GM18505 (cell line): ENCODE measurements around the gene DOP1A.

Experiments used
- ATAC-seq: cut with Tn5 transposase; IDR thresholded peaks from one replicate; pipeline ENCODE4 v1.9.1; 2021; ENCODE audit not compliant: unreplicated experiment
- POLR2A ChIP-seq: IDR thresholded peaks from 4 replicates; pipeline ENCODE4 v1.6.1; 2011; ENCODE audit warnings: borderline replicate concordance; ENCODE audit not compliant: insufficient read depth, insufficient read length; ENCODE audit errors: extremely low read depth

Gene DOP1A

DNA sequence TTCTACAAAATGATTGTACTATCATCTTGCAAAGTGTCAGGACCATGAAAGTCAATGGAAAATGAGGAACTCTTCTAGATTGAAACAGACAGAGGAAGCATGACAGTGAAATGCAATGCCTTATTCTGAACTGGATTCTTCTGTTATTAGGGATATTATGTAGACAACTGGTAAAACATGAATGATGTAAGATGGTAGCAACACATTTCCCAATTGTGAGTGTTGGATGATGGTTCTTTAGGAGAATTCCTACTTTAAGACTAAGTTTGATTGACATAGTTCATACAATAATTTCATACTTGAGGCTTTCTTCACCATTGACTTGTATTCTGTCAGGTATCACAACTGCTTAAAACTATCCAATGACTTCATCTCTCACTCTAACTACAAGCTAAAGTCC lies 6.3 kb upstream of the DOP1A start:
- no peak for TF ChIP-seq POLR2A
- ATAC-seq = no peak

DNA sequence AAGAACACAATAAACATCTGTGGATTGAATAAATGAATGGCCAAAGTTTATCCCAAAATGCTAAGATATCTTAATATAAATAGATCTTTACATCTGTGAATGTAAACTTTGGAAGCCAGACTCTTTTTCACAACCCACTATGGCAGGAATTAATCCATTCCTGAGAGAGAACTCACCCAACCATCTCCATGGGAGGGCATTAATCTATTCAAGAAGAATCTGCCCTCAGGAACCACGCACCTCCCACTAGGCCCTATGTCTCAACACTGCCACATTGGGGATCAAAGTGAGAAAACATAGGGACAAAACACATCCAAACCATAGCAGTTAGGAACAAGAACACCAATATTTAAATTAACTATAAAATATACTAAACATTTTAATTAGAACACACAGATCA lies 5.2 kb upstream of the DOP1A start:
- TF ChIP-seq POLR2A = no peak
- no peak for ATAC-seq

DNA sequence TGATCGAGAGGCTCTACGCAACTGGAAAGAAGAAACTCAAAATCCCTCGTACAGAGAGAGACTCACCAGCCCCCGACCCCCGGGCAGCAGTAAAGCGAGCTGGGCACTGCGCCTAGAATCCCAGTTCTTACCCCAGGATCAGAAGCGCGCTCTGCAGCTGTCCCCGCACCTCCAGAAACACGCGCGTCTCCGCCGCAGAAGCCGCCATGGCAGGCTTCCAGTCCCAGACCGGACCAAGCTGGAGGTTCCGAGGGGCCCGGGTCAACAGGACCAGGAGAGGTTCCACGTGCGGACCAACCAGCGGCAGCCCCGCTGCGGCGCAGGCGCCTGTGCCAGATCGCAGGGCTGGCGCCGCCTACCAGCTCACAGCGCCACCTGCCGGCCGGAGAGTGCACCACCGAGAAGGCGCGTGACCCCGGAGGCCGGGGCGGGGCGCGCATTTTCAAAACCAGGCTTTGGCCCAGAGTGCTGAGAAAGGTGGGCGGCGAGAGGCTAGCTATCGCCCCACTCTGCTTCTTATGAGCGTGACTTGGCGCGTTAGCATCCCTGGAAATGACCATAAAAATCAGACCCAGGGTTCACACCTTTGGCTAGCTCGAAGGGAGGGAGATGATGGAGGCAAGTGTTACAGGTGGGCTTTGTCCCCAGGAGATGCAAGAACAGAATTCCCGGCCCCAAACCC lies 1.8 kb upstream of the DOP1A start, which contains the start of gene UBE3D:
Gene UBE3D, minus strand, starts transcription at position 331 of the 682 bp plus-strand sequence. Its CDS starts 123 bp downstream, at position 208.
- ATAC-seq = peak; percentile 61

DNA sequence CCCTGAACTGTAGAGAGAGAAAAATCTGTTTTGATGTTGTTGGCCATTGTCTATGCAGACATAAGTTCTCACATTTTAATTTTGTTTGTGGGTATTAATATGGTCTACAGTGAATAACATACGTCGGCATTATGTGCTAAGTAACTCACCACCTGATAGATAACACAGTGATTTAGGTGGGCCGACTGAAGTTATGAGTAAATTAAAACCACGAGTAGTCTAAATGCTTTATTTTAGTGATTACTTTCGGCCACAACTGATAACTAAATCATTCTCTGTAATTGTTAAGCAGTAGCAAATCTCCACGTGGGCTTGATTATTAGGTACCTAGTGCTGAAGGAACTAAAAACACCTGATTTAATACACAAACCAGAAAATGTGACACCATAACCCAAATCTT lies 1.1 kb downstream of the DOP1A start:
- ATAC-seq = no peak

More for the DNA sequence above, 1.8 kb upstream of the DOP1A start, which contains the start of gene UBE3D:
- TF ChIP-seq POLR2A = peak; percentile 81

DNA sequence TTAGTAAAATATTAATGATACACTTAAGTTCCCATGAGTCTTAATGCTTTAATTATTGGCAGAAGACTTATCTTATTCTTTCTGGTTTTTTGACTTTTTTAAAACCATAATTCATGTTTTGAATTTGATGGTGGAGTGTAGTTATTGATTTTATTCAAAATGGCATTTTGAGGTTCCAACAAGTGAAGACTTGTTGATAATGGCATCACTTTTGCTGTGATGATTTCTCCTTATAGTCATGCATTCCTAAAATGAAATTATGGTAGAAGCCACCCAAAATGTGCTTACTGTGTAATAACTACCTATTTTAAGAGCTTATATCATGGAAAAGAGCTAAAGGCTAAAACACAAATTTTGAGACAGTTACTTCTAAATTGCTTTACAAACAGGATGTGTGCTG lies 2.2 kb downstream of the DOP1A start:
- no peak for ATAC-seq
- TF ChIP-seq POLR2A = no peak

More for the DNA sequence above, 1.1 kb downstream of the DOP1A start:
- no peak for TF ChIP-seq POLR2A

DNA sequence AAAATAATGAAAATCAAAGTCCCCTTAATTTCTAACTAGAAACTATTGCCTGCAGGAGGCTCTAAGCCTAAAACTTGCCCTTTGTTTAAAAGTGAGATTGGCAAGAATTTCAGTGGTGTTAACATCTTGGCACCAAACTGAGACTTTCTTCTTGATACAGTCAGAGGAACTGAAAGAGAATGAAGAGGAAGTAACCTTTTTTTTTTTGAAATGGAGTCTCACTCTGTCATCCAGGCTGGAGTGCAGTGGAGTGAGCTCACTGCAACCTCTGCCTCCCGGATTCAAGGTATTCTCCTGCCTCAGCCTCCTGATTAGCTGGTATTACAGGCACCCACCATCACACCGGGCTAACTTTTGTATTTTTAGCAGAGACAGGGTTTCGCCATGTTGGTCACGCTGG lies 3.6 kb downstream of the DOP1A start:
- peak; percentile 44 for ATAC-seq
- no peak for TF ChIP-seq POLR2A

DNA sequence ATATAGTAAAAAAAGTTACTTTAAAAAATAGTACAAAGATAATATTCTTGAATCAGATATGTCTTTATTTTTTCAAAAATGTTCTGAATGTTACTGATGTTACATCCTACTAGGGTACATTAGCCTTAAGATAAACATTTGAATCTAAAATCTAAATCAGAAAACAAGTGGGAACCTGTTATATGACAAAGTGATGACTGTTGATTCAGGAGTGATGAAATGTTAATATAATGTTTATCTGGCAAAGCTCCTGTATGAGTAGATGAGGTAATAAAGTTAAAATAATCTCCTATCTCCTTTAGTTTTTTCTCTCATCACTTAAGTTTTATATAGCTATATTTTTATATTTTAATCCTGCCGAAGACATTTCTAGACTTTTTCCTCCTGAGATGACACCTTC lies 4.2 kb downstream of the DOP1A start:
- no peak for ATAC-seq
- no peak for TF ChIP-seq POLR2A

DNA sequence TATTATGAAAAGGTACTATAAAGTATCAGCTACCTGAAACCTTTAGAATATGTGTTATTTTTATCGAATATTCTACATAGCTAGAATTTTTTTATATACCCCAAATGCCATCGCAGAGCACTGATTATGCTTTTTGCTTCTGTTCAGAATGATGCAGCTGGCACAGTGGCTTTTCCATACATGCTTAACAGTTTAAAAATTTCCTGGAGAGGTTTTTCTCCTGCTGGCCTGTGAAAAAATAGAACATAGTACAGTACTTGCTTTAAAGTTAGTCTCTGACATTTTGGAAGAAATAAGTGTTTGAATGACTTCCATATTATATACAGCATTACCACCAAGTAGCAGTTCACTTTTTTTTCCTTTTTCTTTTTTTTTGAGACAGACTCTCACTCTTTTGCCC lies 5.3 kb downstream of the DOP1A start:
- ATAC-seq = no peak
- no peak for TF ChIP-seq POLR2A

DNA sequence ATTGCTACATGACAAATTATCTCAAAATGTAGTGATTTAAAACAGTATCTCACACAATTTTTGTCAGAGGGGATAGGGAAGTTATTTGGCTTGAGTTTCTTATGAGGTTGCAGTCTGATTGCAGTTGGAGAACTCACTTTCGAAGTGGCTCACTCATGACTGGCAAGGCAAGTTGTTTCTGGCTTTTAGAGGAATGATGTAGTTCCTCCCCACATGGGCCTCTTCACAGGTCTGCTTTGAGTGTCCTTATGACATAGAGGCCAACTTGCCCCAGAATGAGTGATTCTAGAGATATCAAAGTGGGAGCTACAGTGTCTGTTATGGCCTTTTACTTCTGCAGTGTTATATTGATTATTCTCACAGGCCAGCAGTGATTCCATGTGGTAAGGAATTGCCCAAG lies 6.1 kb downstream of the DOP1A start:
- no peak for ATAC-seq

DNA sequence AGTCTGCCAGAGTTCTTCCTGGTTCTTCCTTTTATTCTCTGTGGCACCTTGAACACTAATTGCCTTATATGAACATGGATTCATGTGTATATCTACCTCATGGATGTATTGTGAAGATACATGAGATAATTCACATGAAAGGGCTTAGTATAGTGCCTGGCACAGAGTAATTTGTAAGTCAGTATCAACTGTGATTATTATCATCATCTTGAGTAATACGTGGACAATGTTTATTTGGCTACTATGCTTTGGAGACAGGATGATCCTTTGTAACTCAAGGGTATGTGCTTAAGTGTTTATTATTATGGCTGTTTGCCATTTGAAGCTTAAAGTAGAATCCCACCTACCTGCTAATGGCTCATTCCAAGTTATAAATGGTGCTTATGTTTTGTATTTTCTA lies 16.0 kb downstream of the DOP1A start:
- no peak for TF ChIP-seq POLR2A
- ATAC-seq = no peak

More for the DNA sequence above, 6.1 kb downstream of the DOP1A start:
- no peak for TF ChIP-seq POLR2A

DNA sequence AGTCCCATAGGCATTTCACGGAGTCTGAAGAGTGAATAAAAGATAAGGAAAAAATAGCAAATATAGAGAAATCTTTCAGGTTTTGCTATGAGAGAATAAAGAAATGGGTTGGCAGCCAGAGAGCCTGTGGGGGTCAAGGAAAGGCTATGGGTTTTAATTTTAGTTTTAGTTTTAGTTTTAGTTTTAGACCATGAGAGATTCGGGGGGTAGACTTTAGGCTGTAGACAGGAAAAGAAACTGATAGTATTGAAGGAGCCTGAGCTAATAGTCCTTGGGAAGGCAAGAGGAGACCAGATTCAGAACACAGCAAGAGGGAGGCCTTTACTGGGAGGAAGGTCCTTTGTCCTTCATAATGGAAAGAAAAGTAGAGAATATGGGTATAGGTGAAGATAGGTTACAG lies 19.3 kb downstream of the DOP1A start:
- ATAC-seq = peak; percentile 99
- no peak for TF ChIP-seq POLR2A

DNA sequence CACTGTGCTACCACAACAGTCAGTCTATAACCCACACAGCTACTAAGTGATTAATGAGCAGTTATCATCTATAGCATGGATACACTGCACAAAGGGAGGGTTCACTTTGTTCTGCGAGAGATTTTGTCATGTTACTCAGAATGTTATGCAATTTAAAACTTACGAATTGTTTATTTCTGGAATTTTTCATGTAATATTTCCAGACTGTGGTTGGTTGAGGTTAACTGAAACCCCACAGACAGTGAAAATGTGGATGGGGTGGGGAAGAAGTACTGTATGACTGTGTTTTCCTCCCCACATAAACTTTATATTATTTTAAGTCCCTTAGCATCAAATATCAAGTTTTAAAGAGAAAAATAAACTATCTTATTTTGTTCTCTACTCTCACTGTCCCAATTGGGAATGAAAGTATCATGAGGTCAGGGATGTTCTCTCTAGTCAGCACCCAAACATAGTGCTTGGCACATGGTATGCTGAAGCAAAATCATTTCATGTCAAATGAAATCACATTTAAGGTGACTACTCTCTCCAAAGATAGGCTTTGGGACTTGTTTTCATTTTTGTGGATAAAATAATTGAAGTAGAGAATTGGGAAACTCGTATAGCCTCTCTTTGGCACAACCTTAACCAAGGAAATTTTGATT lies 25.4 kb downstream of the DOP1A start:
- no peak for TF ChIP-seq POLR2A
- ATAC-seq = no peak

DNA sequence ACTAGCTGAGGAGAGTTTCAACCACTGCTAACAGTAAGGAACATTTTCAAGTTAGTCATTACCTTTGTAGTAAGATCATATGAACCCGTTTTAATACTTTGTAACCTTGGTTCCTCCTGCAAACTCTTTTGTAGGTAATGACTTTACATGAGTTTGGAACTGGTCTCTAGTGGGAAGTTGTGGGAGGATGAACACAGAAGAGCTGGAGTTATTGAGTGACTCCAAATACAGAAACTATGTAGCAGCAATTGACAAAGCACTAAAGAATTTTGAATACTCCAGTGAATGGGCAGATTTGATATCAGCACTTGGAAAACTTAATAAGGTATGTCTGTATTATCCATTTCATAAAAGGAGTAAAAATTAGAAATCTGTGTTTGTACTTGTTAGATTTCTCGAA lies 29.3 kb downstream of the DOP1A start:
- no peak for ATAC-seq
- TF ChIP-seq POLR2A = no peak

DNA sequence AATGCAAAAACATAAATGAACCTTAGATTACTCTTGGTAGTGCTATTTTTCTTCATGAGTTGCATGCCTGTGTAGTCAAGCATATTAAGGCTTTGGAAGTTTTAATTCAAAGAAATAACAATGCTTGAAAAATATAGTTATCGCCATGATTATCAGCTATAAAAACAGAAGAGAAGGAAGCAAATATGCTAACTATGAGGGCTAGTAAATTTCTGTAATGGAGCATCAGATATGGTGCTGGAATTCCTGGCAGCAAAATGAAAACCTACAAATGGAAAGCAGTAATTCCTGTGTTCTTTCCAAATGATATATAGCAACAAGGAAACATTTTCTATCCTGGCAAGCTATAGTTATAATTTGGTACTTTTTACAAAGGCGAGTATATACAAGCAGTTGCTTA lies 29.7 kb downstream of the DOP1A start:
- no peak for ATAC-seq
- TF ChIP-seq POLR2A = no peak
